Psoas muscle (tissue), 8 donors: ENCODE results near the gene PHKG1. TPM values are rescaled to one million over a fixed set of nuclear protein-coding genes. Genes with fewer than 3 reads are reported as not detected.
"Not testable (repeated sequence)": the region's sequence is repeated elsewhere in the genome, so short reads cannot be mapped to it uniquely, and the experiment has no call there.

Source experiments
- ATAC-seq, 4 donors: fragments of 200-7000 bp; cut with Tn5 transposase; one replicate each; pipeline ENCODE4 v1.9.1; 2020; ENCODE audit warnings: moderate library complexity in 3 of 4, mild to moderate bottlenecking in 2 of 4
- DNase-seq, 2 donors: peaks; one replicate each; pipeline ENCODE4 v3.0.0-alpha.2; 2020
- H3K27ac ChIP-seq: fragments of 200-600 bp; one replicate; pipeline ENCODE4 v1.8.0; 2022
- H3K27me3 ChIP-seq, 3 donors: fragments of 200-600 bp in 1 of 3; one replicate each; pipeline versions ENCODE4 v1.6.1 to v1.8.0; 2013 to 2022; ENCODE audit warnings: low read length in 2 of 3, mild to moderate bottlenecking in 2 of 3, moderate library complexity in 1 of 3; ENCODE audit not compliant: insufficient read depth in 3 of 3
- H3K36me3 ChIP-seq, 2 donors: fragments of 200-600 bp in 1 of 2; one replicate each; pipeline versions ENCODE4 v1.6.1 to v1.8.0; 2013 to 2022; ENCODE audit warnings: low read depth in 1 of 2, mild to moderate bottlenecking in 1 of 2, moderate library complexity in 1 of 2; ENCODE audit not compliant: insufficient read depth in 1 of 2
- H3K4me1 ChIP-seq: fragments of 200-600 bp; one replicate; pipeline ENCODE4 v1.8.0; 2022
- H3K4me3 ChIP-seq: fragments of 200-600 bp; one replicate; pipeline ENCODE4 v1.8.0; 2022; ENCODE audit warnings: mild to moderate bottlenecking
- H3K9me3 ChIP-seq: fragments of 200-600 bp; one replicate; pipeline ENCODE4 v1.8.0; 2022
- WGBS, 3 donors: extraction: QIAGEN DNeasy Blood & Tissue Kit; methylation state at CpG; one replicate each; pipeline versions ENCODE4 v1.1.6 to v1.1.7; 2013; 5-methylcytosine and 5-hydroxymethylcytosine counted together
- intact Hi-C, 2 donors: fragments of 100-400 bp; cut with DNase I; formaldehyde crosslinking; loops; one replicate each; pipeline versions ENCODE4 v1.11.0 to v1.14.2; 2022
- polyA plus RNA-seq, 3 donors: library from polyadenylated mRNA; stranded (reverse); fragments of 200-250 nt; gene quantifications; one replicate each; pipeline ENCODE4 v1.2.3, GENCODE V29; 2013
- total RNA-seq, 4 donors: library from RNA; stranded (reverse); fragmentation: NEBNext Ultra II Directional in 2 of 4; extraction: Animal tissue kit (Norgen Biotek cat#: 25700) in 2 of 4; gene quantifications; one replicate each; pipeline versions ENCODE4 v1.2.1 to v1.2.4, GENCODE V29; 2021 to 2023
- TF ChIP-seq, protein P1 (sequence below): fragments of 200-600 bp; IDR thresholded peaks from one replicate; pipeline ENCODE4 v1.8.0; 2022; ENCODE audit warnings: antibody characterized with exemption
- donor health status: healthy with polysubstance abuse.
- donor health status: DM: no; HTN: no; CAD: no; lungs with moderate emphysema.
- donor health status: Bipolar disorder and iron deficiency.
- donor health status: healthy.
- donor health status: DM: yes; HTN: yes; CAD: no.
- donor health status: DM: no; HTN: no; CAD: no.
- donor health status: DM: no; HTN: no; CAD: no.
- donor health status: DM: yes; HTN: yes; CAD: no.

PHKG1 gene
- total and polyA plus RNA-seq, 7 donors = 9.2 to 99.6 (median 43.5) TPM

DNA sequence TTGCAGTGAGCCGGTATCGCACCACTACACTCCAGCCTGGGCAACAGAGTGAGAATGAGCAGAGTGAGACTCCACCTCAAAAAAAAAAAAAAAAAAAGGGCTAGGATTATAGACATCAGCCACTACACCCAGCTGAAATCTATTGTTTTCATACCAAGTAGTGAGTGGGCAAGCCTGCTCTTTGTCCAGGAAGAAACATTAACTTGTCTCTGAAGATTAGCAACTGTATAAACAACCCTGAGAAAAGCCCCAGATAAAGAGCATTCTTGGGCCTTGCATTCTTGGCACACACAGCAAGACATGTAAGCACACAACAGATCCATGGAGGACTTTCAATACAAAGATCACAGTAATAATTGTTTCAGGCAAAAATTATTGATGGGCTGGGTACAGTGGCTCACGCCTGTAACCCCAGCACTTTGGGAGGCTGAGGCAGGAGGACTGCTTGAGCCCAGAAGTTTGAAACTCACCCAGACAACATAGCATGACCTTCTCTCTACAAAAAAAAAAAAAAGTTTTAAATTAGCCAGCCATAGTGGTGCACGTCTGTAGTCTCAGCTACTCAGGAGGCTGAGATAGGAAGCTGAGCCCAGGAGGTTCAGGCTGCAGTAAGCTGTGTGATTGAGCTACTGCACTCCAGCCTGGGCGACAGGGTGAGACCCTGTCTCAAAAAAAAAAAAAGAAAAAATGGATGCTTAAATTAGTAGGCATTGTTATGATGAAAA lies 45.9 kb downstream of the PHKG1 start:
- peaks cover 0 to 13% of the 10 kb centered on the region in 2 donors for H3K36me3 ChIP-seq
- WGBS, 3 donors = 78 to 83% (median 81%) methylated on average over 5 of the region's 5 CpGs
- no peak overlapping the region for H3K27ac ChIP-seq
- TF ChIP-seq, protein P1, sequence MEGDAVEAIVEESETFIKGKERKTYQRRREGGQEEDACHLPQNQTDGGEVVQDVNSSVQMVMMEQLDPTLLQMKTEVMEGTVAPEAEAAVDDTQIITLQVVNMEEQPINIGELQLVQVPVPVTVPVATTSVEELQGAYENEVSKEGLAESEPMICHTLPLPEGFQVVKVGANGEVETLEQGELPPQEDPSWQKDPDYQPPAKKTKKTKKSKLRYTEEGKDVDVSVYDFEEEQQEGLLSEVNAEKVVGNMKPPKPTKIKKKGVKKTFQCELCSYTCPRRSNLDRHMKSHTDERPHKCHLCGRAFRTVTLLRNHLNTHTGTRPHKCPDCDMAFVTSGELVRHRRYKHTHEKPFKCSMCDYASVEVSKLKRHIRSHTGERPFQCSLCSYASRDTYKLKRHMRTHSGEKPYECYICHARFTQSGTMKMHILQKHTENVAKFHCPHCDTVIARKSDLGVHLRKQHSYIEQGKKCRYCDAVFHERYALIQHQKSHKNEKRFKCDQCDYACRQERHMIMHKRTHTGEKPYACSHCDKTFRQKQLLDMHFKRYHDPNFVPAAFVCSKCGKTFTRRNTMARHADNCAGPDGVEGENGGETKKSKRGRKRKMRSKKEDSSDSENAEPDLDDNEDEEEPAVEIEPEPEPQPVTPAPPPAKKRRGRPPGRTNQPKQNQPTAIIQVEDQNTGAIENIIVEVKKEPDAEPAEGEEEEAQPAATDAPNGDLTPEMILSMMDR = no peak
- no peaks in the 10 kb centered on the region for H3K9me3 ChIP-seq
- intact Hi-C loops = no loop called here
- peaks cover 8% of the 10 kb centered on the region for H3K4me1 ChIP-seq
- DNase-seq (no peak), ATAC-seq (no peak)
- no peak overlapping the region for H3K4me3 ChIP-seq
- no peaks in the 10 kb centered on the region for H3K27me3 ChIP-seq

DNA sequence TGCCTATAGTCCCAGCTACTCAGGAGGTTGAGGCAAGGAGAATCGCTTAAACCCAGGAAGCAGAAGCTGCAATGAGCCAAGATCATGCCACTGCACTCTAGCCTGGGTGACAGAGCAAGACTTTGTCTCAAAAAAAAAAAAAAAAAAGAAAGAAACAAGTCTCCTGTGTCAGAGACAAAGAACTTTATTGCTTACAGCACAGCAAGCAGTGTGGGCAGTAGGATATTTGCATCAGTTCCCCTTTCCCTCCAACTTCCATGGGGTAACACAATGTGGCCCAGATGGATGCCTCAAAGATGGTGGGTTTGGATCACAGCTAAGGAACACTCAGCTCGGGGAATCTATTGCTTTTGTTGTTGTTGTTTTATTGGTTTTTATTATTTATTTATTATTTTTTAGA lies 47.0 kb downstream of the PHKG1 start:
- H3K27me3 ChIP-seq, DNase-seq, H3K27ac ChIP-seq, H3K4me1 ChIP-seq, intact Hi-C loops, ATAC-seq, H3K4me3 ChIP-seq, H3K9me3 ChIP-seq: not testable (repeated sequence)
- peaks cover 0 to 19% of the 10 kb centered on the region in 2 donors for H3K36me3 ChIP-seq
- WGBS, 3 donors = 91 to 94% (median 91%) methylated on average over 2 of the region's 2 CpGs

DNA sequence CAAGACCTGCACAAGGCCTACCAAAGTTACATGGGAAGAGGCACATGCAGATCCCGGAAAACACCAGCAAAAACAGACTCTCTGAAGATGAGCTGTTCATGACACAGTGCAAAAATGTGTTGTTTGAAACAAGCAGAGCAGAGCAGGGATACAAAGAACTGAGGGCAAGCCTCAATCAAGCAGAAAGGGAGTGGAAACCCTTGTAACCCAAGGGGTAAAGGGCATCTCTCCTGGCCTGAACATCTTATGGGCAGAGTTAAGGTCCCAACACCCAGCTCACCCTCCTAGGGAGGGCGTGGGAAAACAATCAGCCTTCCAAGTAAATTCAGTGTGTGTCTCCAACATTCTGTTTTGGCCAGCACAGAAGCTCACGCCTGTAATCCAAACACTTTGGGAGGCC lies 52.0 kb downstream of the PHKG1 start:
- DNase-seq (no peak), ATAC-seq (no peak)
- Histone ChIP-seq H3K9me3 (no peaks in the 10 kb centered on the region), H3K36me3 (peaks cover 0 to 22% of the 10 kb centered on the region in 2 donors), H3K4me3 (no peak overlapping the region), H3K27me3 (no peaks in the 10 kb centered on the region), H3K27ac (no peak overlapping the region), H3K4me1 (no peaks in the 10 kb centered on the region)
- TF ChIP-seq, protein P1 = no peak
- intact Hi-C loops = no loop called here
- 80 to 96% (median 86%) methylated on average over 3 of the region's 3 CpGs for WGBS, 3 donors

DNA sequence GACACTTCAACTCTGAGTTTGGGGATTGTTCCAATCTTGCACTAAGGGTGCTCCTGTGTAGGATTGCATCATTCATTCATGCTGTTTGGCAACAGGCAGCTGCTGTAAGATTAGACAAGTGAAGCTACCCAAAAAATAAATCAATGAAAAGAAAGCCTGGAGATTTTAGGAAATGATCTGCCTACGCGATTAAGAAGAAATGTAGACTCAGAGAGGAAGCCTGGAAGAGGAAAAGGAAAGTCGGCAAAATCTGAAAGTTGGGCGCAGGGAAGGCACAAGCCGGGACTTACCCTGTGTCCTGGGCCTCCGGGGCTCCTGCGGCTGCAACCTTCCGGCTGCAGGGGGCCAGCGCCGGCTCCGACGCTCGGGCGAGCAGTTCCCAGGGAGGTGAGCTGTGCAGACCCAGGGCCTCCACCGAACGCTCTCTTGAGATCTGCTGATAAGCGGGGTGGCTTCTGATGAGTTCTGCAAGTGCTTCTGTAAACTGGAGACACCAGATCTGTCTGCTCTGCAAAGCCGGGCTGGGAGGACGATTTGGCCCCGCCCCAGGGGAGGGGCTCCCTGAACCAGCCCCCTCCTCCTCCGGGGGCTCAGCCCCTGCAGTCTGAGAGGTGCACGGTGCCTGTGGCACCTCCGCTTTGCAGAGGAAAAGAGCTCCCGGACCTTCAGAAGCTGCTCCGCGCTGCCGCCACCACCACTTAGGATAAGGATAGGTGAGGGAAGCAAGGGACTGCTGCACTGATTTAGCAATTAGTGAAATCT lies 58.9 kb downstream of the PHKG1 start:
- TF ChIP-seq, protein P1 = peak; percentile 10
- ATAC-seq (peak; percentile 70 to 91 (median 87)), DNase-seq (peak; percentile 48 to 59)
- Histone ChIP-seq H3K27ac (peak overlapping the region; percentile 41), H3K4me3 (peak overlapping the region; percentile 78), H3K27me3 (no peaks in the 10 kb centered on the region), H3K36me3 (peaks cover 0 to 18% of the 10 kb centered on the region in 2 donors), H3K4me1 (peaks cover 7% of the 10 kb centered on the region), H3K9me3 (no peaks in the 10 kb centered on the region)
- WGBS, 3 donors = 0 to 2% (median 1%) methylated on average over 27 of the region's 27 CpGs
- intact Hi-C loops = loop anchor here in 1 of 2 donors (2.0 kb wide), 1 partner anchor 33 kb away; no protein-coding TSS in a partner anchor

DNA sequence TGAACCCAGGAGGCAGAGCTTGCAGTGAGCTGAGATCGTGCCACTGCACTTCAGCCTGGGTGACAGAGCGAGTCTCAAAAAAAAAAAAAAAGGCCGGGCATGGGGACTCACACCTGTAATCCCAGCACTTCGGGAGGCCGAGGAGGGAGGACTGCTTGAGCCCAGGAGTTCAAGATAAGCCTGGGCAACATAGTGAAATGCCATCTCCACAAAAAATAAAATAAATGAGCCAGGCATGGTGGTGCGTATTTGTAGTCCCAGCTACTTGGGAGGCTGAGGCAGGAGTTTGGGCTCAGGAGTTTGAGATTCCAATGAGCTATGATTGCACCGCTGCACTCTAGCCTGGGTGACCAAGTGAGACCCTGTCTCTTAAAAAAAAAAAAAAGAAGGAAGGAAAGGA lies 60.2 kb downstream of the PHKG1 start:
- peaks cover 0 to 23% of the 10 kb centered on the region in 2 donors for H3K36me3 ChIP-seq
- not testable (repeated sequence) for ATAC-seq, H3K4me3 ChIP-seq, H3K27me3 ChIP-seq, H3K9me3 ChIP-seq, H3K4me1 ChIP-seq, DNase-seq, H3K27ac ChIP-seq
- intact Hi-C loops = loop anchor here in 1 of 2 donors (2.0 kb wide), 1 partner anchor 34 kb away; no protein-coding TSS in a partner anchor
- 97 to 99% (median 98%) methylated on average over 7 of the region's 7 CpGs for WGBS, 3 donors

DNA sequence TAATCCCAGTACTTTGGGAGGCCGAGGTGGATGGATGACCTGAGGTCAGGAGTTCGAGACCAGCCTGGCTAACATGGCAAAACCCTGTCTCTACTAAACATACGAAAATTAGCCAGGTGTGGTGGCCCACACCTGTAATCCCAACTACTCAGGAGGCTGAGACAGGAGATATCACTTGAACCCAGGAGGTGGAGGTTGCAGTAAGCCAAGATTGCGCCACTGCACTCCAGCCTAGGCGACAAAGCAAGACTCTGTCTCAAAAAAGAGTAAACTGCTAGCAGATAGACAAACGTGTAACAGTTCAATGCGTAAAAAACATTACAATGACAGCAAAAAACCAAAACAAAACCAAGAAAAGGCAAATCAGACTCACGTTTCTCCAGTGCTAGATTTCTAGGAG lies 61.2 kb downstream of the PHKG1 start:
- H3K27me3 ChIP-seq, H3K9me3 ChIP-seq, H3K4me3 ChIP-seq, intact Hi-C loops, ATAC-seq, DNase-seq, H3K4me1 ChIP-seq, H3K27ac ChIP-seq: not testable (repeated sequence)
- peaks cover 0 to 23% of the 10 kb centered on the region in 2 donors for H3K36me3 ChIP-seq
- WGBS, 3 donors = 75 to 88% (median 87%) methylated on average over 8 of the region's 8 CpGs
